OCI-LY7 (cell line): ENCODE measurements around the gene FDPS. TPM values are rescaled to one million over a fixed set of nuclear protein-coding genes. Genes with fewer than 3 reads are reported as not detected.

Experiments
- BruUV-seq: library from RNA; stranded (reverse); fragments of 400-500 nt; replicated peaks from 2 replicates; lab custom pipeline; 2021; lab: Mats Ljungman, UMichigan
- CTCF ChIA-PET: fragments of 300-600 bp; sonication (Branson Sonifier 250); formaldehyde crosslinking; loops from one replicate; lab custom pipeline; 2022; ENCODE audit warnings: antibody characterized with exemption; ENCODE audit not compliant: unreplicated experiment; lab: Charles Lee
- POLR2A ChIA-PET: fragments of 300-600 bp; sonication (Branson Sonifier 250); formaldehyde crosslinking; loops from one replicate; lab custom pipeline; 2022; ENCODE audit warnings: antibody characterized with exemption; lab: Charles Lee
- DNase-seq: peaks from one replicate; pipeline ENCODE4 v3.0.0-alpha.2; 2015; ENCODE audit warnings: low spot score
- H2AFZ ChIP-seq: fragments of 200-600 bp; sonication (generic), shearing (Covaris generic); 2 replicates; pipeline ENCODE4 v1.6.1; 2014; ENCODE audit warnings: mild to moderate bottlenecking, antibody characterized with exemption, low read length, moderate library complexity
- H3K27ac ChIP-seq: fragments of 200-600 bp; sonication (generic); 2 replicates; pipeline ENCODE4 v1.5.1; 2014; ENCODE audit warnings: mixed run types, low read depth, mild to moderate bottlenecking, moderate library complexity, low read length, inconsistent platforms; ENCODE audit not compliant: poor library complexity, severe bottlenecking
- H3K36me3 ChIP-seq: fragments of 200-600 bp; sonication (generic); 2 replicates; pipeline ENCODE4 v1.6.1; 2014; ENCODE audit warnings: mild to moderate bottlenecking, antibody characterized with exemption, low read length, moderate library complexity, mixed read lengths; ENCODE audit not compliant: insufficient read depth
- H3K4me1 ChIP-seq: fragments of 200-600 bp; sonication (generic); 2 replicates; pipeline ENCODE4 v1.5.1; 2014; ENCODE audit warnings: mild to moderate bottlenecking, low read length; ENCODE audit not compliant: insufficient read depth, poor library complexity, severe bottlenecking
- H3K4me2 ChIP-seq: fragments of 200-600 bp; sonication (generic); 2 replicates; pipeline ENCODE4 v1.6.1; 2014; ENCODE audit warnings: mild to moderate bottlenecking, low read length
- H3K4me3 ChIP-seq: fragments of 200-600 bp; sonication (generic); 2 replicates; pipeline ENCODE4 v1.5.1; 2014; ENCODE audit warnings: mild to moderate bottlenecking, low read depth, low read length; ENCODE audit not compliant: poor library complexity, severe bottlenecking
- H3K79me2 ChIP-seq: fragments of 200-600 bp; sonication (generic); 2 replicates; pipeline ENCODE4 v1.6.1; 2016; ENCODE audit warnings: low read depth, mild to moderate bottlenecking, low read length, moderate library complexity, mixed read lengths; ENCODE audit not compliant: insufficient read depth
- H3K9me2 ChIP-seq: fragments of 200-600 bp; sonication (generic); 2 replicates; pipeline ENCODE4 v1.6.1; 2016; ENCODE audit warnings: mild to moderate bottlenecking, low read length, mixed read lengths; ENCODE audit not compliant: insufficient read depth
- H3K9me3 ChIP-seq: fragments of 200-600 bp; sonication (generic); 2 replicates; pipeline ENCODE4 v1.6.1; 2014; ENCODE audit warnings: mild to moderate bottlenecking, mixed run types, low read length, mixed read lengths
- H4K20me1 ChIP-seq: fragments of 200-600 bp; sonication (generic); 2 replicates; pipeline ENCODE4 v1.6.1; 2014; ENCODE audit warnings: mild to moderate bottlenecking, antibody characterized with exemption, low read length, moderate library complexity, mixed read lengths; ENCODE audit not compliant: insufficient read depth
- CTCF ChIP-seq: fragments of 200-600 bp; sonication (generic); conservative IDR thresholded peaks from 2 replicates; pipeline ENCODE4 v1.5.1; 2014; ENCODE audit warnings: mild to moderate bottlenecking, antibody characterized with exemption, low read length, moderate library complexity, mixed read lengths
- EZH2phosphoT487 ChIP-seq: fragments of 200-600 bp; sonication (generic); IDR thresholded peaks from 2 replicates; pipeline ENCODE4 v1.6.1; 2018; ENCODE audit warnings: low read depth, borderline replicate concordance, mild to moderate bottlenecking, mixed run types, antibody characterized with exemption, low read length, moderate library complexity, mixed read lengths
- intact Hi-C: fragments of 100-400 bp; cut with micrococcal nuclease; formaldehyde crosslinking; loops from one replicate; pipeline ENCODE4 v1.10.0; 2022; ENCODE audit not compliant: unreplicated experiment
- total RNA-seq, 2 experiments: library from RNA; depleted of rRNA in 1 of 2; stranded (reverse); fragments of >200 nt in 1 of 2; shearing (Covaris generic) in 1 of 2; gene quantifications; 2 replicates each; pipeline ENCODE4 v1.2.3, GENCODE V29; 2014 to 2022

FDPS gene
- total RNA-seq, 2 experiments from 2014 or later: 263 to 531 TPM

GRCh38 chr1:155261493-155261851, 47.2 kb upstream of the FDPS start:
- CTCF ChIA-PET: interaction anchor here (0.9 to 3.4 kb wide), 2 partner anchors 10 to 68 kb away, joined by 3 to 10 read pairs; no protein-coding TSS in a partner anchor
- TF ChIP-seq EZH2phosphoT487 (no peak), CTCF (peak; percentile 36; the same call in 1 of the 2 replicates)
- no TSS peak for BruUV-seq
- Histone ChIP-seq H2AFZ (peak overlapping the region; percentile 72), H3K27ac (peak overlapping the region; percentile 51), H3K9me2 (no peaks in the 10 kb centered on the region), H3K4me3 (peak overlapping the region; percentile 84), H3K4me1 (peaks cover 17% of the 10 kb centered on the region), H4K20me1 (no peaks in the 10 kb centered on the region), H3K79me2 (peaks cover 19% of the 10 kb centered on the region; the same call in 1 of the 2 replicates), H3K36me3 (peaks cover 74% of the 10 kb centered on the region), H3K9me3 (no peaks in the 10 kb centered on the region), H3K4me2 (peak overlapping the region; percentile 73)
- POLR2A ChIA-PET: interaction anchor here (0.6 to 2.3 kb wide), 3 partner anchors 11 to 55 kb away, joined by 3 to 13 read pairs (median 8); partner anchors contain the start of gene CLK2
- intact Hi-C loops: loop anchor here (5.0 kb wide), 1 partner anchor 54 kb away; the partner anchor contains the start of genes MTX1 and THBS3
- peak; percentile 57 for DNase-seq

GRCh38 chr1:155261852-155262673, 46.6 kb upstream of the FDPS start, which contains the start of gene SCAMP3:
TSS of gene SCAMP3 (minus strand) at chr1:155262360. CDS start at chr1:155262151, 209 bp downstream.
- peaks cover 19% of the 10 kb centered on the region; the same call in 1 of the 2 replicates for H3K79me2 ChIP-seq
- intact Hi-C loops: loop anchor here (5.0 kb wide), 1 partner anchor 55 kb away; the partner anchor contains the start of genes MTX1 and THBS3
- H3K4me2 ChIP-seq: peak within 1 kb of the TSS; percentile 73
- CTCF ChIA-PET: interaction anchor here (0.9 to 3.4 kb wide), 2 partner anchors 11 to 69 kb away, joined by 3 to 10 read pairs; no protein-coding TSS in a partner anchor
- H3K9me2 ChIP-seq: no peaks in the 10 kb centered on the region
- peaks cover 74% of the 10 kb centered on the region for H3K36me3 ChIP-seq
- POLR2A ChIA-PET: interaction anchor here (0.6 to 2.3 kb wide), 2 partner anchors 11 to 13 kb away, joined by 8 to 13 read pairs; partner anchors contain the start of gene CLK2
- peak within 1 kb of the TSS; percentile 84 for H3K4me3 ChIP-seq
- peak; percentile 96 for DNase-seq
- TF ChIP-seq CTCF: no peak
- no peak for TF ChIP-seq EZH2phosphoT487
- peaks cover 17% of the 10 kb centered on the region for H3K4me1 ChIP-seq
- H4K20me1 ChIP-seq: no peaks in the 10 kb centered on the region
- peak within 1 kb of the TSS; percentile 72 for H2AFZ ChIP-seq
- no peaks in the 10 kb centered on the region for H3K9me3 ChIP-seq
- BruUV-seq: no TSS peak
- peak within 1 kb of the TSS; percentile 51 for H3K27ac ChIP-seq
